ENCODE measurements around the gene RAB38. TPM values are rescaled to one million over a fixed set of nuclear protein-coding genes. Genes with fewer than 3 reads are reported as not detected.

Gene RAB38
- total and polyA plus RNA-seq, 12 donors: 0.31 to 1.6 (median 0.44) TPM; not detected in 3

DNA sequence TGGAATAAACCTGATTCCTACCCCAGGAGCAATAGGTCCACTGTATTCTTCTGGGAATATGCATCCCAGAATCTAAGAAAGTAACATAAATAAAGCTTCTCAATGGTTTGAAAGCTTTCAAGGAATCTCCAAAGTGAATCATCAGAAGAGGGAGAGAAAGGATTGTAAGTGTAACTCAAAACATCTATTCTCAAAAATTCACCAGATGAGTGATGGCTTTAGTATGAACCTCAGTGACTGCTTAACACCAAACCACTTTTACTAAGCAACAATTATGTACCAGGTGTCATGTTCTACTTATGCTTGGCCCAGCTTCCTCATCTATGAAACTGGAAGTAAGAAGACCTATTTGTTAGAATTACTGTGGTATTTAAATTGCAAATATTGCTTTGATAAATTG lies 7.4 kb downstream of the RAB38 start:
- H3K4me1 ChIP-seq: no peaks in the 10 kb centered on the region
- no peak overlapping the region for H3K4me3 ChIP-seq
- no peaks in the 10 kb centered on the region for H3K36me3 ChIP-seq
- no peaks in the 10 kb centered on the region for H3K27me3 ChIP-seq
- no peak overlapping the region for H3K27ac ChIP-seq
- DNase-seq: no peak
- intact Hi-C loops (cut with DNase I): no loop called here
- no peak for ATAC-seq
- TF ChIP-seq, protein P1, sequence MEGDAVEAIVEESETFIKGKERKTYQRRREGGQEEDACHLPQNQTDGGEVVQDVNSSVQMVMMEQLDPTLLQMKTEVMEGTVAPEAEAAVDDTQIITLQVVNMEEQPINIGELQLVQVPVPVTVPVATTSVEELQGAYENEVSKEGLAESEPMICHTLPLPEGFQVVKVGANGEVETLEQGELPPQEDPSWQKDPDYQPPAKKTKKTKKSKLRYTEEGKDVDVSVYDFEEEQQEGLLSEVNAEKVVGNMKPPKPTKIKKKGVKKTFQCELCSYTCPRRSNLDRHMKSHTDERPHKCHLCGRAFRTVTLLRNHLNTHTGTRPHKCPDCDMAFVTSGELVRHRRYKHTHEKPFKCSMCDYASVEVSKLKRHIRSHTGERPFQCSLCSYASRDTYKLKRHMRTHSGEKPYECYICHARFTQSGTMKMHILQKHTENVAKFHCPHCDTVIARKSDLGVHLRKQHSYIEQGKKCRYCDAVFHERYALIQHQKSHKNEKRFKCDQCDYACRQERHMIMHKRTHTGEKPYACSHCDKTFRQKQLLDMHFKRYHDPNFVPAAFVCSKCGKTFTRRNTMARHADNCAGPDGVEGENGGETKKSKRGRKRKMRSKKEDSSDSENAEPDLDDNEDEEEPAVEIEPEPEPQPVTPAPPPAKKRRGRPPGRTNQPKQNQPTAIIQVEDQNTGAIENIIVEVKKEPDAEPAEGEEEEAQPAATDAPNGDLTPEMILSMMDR (IDR thresholded peaks at IDR 0.05): no peak
- H3K9me3 ChIP-seq: no peaks in the 10 kb centered on the region

DNA sequence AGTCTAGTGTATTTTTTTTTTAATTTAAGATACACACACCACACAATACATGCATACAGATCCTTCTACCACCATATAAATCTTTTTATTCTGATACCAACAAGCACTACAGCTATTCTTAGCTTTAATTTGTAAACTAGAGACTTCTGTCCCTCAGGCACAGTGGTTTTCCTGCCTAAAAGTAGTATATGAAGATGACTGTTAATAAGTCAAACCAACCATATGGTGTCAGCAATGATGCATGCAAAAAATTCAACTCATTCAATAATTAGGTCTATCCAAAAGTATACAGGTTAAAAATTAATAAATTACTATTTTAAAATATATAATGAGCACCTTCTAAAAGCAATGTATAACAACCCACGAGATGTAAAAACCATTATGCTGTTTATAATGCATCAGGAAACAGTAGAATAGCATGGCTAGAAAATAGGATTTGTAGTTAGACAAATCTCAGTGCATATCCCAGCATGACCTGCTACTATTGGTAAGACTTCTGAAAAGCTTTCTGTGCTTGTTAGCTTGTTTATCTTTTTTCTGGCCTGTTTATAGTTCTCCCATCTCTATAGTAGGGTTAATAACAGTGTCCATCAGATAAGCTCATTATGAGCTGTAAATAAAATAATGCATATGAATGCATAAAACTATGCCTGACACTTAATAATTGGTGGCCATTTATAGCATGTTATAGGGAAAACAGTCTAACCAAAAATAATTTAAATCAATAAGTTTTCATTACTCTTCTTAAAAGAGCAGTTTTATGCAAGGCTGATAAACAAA lies 10.2 kb downstream of the RAB38 start:
- ATAC-seq (no peak), DNase-seq (no peak)
- Histone ChIP-seq H3K9me3 (peaks cover 0 to 8% (median under 1%) of the 10 kb centered on the region in 11 donors), H3K4me3 (no peak overlapping the region), H3K4me1 (no peaks in the 10 kb centered on the region), H3K27ac (no peak overlapping the region), H3K27me3 (no peaks in the 10 kb centered on the region), H3K36me3 (no peaks in the 10 kb centered on the region)
- intact Hi-C loops (cut with DNase I): no loop called here
- TF ChIP-seq, protein P1 (IDR thresholded peaks at IDR 0.05): no peak
- WGBS, 2 donors: 77 to 79% methylated on average over 1 of the region's 1 CpG

DNA sequence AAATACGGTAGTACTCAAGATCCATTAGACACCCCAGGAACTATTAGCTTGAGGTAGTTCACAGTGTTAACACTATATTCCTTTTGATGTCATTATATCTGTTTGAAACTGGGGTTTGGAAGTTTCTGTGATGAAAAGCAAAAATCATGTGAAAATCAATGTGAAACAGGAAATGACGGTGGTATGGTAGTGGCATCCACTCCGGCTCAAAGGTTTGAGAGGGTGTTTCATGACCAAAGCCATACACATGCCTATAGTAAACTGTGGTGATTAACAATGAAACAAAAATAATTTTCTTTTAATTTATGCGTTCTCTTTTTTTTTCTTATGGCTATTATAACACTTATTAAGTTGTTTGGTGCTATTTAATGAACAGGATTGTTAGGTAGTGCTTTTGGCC lies 10.9 kb downstream of the RAB38 start:
- Histone ChIP-seq H3K27me3 (no peaks in the 10 kb centered on the region), H3K9me3 (peaks cover 0 to 15% (median 3%) of the 10 kb centered on the region in 11 donors), H3K27ac (no peak overlapping the region), H3K4me1 (no peaks in the 10 kb centered on the region), H3K36me3 (no peaks in the 10 kb centered on the region), H3K4me3 (no peak overlapping the region)
- DNase-seq: no peak
- 73 to 92% methylated on average over 4 of the region's 4 CpGs for WGBS, 2 donors
- TF ChIP-seq, protein P1 (IDR thresholded peaks at IDR 0.05): no peak
- intact Hi-C loops (cut with DNase I): no loop called here
- ATAC-seq: no peak

DNA sequence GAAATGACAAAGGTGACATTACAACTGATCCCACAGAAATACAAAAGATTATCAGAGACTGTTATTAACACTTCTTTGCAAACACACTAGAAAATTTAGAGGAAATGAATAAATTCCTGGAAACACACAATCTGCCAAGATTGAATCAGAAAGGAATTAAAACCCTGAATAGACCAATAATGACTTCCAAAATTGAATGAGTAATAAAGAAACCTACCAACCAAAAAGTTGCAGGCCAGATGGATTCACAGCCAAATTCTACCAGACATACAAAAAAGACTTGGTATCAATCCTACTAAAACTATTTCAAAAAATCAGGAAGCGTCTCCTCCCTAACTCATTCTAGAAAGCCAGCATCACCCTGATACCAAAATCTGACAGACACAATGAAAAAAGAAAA lies 17.2 kb downstream of the RAB38 start:
- Histone ChIP-seq H3K9me3 (peaks cover 0 to 68% (median 14%) of the 10 kb centered on the region in 11 donors), H3K4me3 (no peak overlapping the region), H3K27ac (no peak overlapping the region), H3K36me3 (no peaks in the 10 kb centered on the region), H3K27me3 (no peaks in the 10 kb centered on the region), H3K4me1 (no peaks in the 10 kb centered on the region)
- TF ChIP-seq, protein P1 (IDR thresholded peaks at IDR 0.05): no peak
- ATAC-seq (no peak), DNase-seq (no peak)
- intact Hi-C loops (cut with DNase I): loop anchor here in 1 of 10 donors (10.0 kb wide), 1 partner anchor 573 kb away; no protein-coding TSS in a partner anchor
- 85 to 86% methylated on average over 1 of the region's 1 CpG for WGBS, 2 donors

Data from heart right ventricle (tissue), 16 donors.